ENCODE measurements around the gene SOX6.

The SOX6 gene

DNA sequence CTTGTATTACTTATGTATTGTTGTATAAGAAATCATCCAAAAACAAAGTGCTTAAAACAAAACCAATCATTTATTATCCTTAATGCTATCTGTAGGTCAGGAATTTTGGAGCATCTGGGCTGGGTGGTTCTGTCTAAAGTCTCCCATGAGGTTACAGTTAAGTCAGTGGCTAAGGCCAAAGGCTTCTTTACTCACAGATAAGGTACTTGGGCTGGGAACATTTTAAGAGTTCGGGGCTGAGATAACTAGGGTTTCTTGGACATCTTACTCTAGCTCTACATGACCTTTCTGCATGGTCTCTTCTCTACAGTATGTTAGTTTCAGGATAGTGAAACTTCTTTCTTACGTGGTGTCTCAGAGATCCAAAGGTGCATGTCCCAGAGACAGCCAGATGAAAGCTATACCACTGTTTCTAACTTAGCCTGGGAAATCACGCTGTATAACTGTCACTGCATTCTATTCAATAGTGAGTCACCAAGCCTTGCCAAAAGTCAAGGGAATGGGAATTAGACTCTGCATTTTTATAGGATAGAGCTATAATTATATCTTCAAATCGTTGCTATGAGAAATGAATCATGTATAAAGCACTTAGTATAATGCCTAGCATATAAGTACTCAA, 29.6 kb downstream of the SOX6 start:
- no peak overlapping the region for H2AFZ ChIP-seq (ENCODE audit: low read depth, low read length)
- H3K9me3 ChIP-seq (ENCODE audit: low read length) = no peaks in the 10 kb centered on the region
- no peaks in the 10 kb centered on the region for H3K36me3 ChIP-seq (ENCODE audit: insufficient read depth, low read length)
- H3K4me3 ChIP-seq (ENCODE audit: low read length) = no peak overlapping the region
- H3K4me1 ChIP-seq (ENCODE audit: insufficient read depth, low read length) = no peaks in the 10 kb centered on the region
- H3K27me3 ChIP-seq (ENCODE audit: insufficient read depth, low read length) = no peaks in the 10 kb centered on the region

DNA sequence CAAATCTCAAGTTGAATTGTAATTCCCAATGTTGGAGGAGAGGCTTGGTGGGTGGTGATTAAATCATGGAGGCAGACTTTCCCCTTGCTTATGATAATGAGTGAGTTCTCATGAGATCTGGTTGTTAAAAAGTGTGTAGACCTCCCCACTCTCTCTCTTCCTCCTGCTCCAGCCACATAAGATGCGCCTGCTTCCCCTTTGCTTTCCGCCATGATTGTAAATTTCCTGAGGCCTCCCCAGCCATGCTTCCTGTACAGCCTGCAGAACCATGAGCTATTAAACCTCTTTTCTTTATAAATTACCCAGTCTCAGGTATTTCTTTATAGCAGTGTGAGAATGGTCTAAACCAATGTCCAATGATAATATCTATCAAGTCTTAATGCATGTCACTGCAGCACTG, 34.2 kb downstream of the SOX6 start:
- H3K36me3 ChIP-seq (ENCODE audit: insufficient read depth, low read length) = no peaks in the 10 kb centered on the region
- no peaks in the 10 kb centered on the region for H3K4me1 ChIP-seq (ENCODE audit: insufficient read depth, low read length)
- H3K27me3 ChIP-seq (ENCODE audit: insufficient read depth, low read length) = no peaks in the 10 kb centered on the region
- no peak overlapping the region for H3K4me3 ChIP-seq (ENCODE audit: low read length)
- no peak overlapping the region for H2AFZ ChIP-seq (ENCODE audit: low read depth, low read length)
- H3K9me3 ChIP-seq (ENCODE audit: low read length) = no peaks in the 10 kb centered on the region

DNA sequence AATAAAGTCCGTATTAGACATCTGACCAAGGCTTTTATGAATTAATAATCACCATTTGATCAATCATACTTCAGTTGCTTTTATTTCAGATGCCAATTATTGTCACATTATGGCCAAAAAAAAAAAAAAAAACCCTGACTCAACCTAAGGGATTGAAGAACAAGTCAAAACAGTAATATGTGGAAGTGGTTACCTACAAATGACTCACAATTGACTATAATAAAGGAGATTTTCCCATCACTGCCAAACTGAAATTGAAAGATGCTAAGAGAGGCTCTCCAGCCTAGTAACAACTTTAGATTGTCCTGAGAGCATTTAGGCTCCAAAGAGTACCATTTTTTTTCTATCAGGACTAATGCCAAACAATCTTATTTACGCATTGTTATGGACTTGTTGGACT, 35.2 kb downstream of the SOX6 start:
- Histone ChIP-seq H3K4me3 (ENCODE audit: low read length) (no peak overlapping the region), H3K36me3 (ENCODE audit: insufficient read depth, low read length) (no peaks in the 10 kb centered on the region), H2AFZ (ENCODE audit: low read depth, low read length) (no peak overlapping the region), H3K4me1 (ENCODE audit: insufficient read depth, low read length) (no peaks in the 10 kb centered on the region), H3K9me3 (ENCODE audit: low read length) (no peaks in the 10 kb centered on the region), H3K27me3 (ENCODE audit: insufficient read depth, low read length) (no peaks in the 10 kb centered on the region)

DNA sequence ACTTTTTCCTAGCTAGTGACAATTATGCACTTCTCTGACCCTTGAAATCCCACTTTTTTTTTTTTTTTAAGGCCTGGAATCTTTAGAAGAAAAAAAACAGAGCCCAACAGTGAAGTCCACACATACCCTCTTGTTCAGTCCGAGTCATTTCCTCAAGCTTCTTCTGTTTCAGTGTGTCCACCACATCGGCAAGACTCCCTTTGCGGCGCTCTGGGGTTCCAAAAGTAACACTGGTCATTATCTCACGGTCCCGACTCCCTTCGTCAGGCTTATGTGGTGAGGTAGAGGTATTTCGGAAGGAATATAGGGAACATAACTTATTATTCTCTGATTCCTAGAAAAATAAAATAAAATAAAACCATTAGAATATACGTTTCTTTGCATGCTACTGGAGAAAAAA, 38.0 kb downstream of the SOX6 start:
- Histone ChIP-seq H3K36me3 (ENCODE audit: insufficient read depth, low read length) (no peaks in the 10 kb centered on the region), H3K4me3 (ENCODE audit: low read length) (no peak overlapping the region), H3K27me3 (ENCODE audit: insufficient read depth, low read length) (no peaks in the 10 kb centered on the region), H3K9me3 (ENCODE audit: low read length) (no peaks in the 10 kb centered on the region), H3K4me1 (ENCODE audit: insufficient read depth, low read length) (no peaks in the 10 kb centered on the region), H2AFZ (ENCODE audit: low read depth, low read length) (no peak overlapping the region)

DNA sequence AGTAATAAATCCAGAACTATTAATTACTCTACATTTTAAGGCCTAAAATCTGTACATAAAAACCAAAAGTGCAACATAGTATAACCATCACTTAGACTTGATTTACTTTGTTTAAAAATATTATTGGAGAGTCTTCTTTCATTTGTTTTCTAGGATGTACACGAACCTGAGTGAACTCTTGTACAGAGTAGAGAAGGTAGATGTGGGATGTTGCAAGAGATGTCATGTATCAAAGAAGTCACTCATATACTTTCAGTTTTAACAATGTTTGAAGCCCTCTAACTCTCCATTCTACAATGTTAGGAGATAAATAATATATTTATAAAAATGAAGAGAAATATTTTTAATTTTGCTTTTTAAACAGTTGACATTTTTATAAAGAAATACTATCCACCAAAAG, 38.6 kb downstream of the SOX6 start:
- no peaks in the 10 kb centered on the region for H3K27me3 ChIP-seq (ENCODE audit: insufficient read depth, low read length)
- no peaks in the 10 kb centered on the region for H3K36me3 ChIP-seq (ENCODE audit: insufficient read depth, low read length)
- no peaks in the 10 kb centered on the region for H3K9me3 ChIP-seq (ENCODE audit: low read length)
- no peaks in the 10 kb centered on the region for H3K4me1 ChIP-seq (ENCODE audit: insufficient read depth, low read length)
- H2AFZ ChIP-seq (ENCODE audit: low read depth, low read length) = no peak overlapping the region
- no peak overlapping the region for H3K4me3 ChIP-seq (ENCODE audit: low read length)

DNA sequence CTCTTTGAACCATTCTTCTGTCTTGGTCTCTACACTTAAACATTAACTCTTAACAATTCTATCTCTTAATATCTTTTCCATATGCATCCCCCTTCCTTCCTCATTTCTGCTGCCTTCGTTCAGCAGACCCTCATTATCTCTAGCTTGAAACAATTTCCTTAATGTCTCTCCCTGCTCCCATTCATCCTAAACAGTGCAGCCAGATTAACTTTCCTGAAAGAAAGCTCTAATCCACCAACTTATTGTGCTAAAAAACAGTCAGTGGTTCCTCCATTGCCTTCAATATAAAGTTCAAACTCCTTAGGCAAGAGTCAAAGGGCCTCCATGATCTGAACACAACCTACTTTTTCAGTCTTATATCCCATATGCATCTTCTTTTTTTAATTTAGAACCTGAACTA, 42.5 kb downstream of the SOX6 start:
- no peaks in the 10 kb centered on the region for H3K9me3 ChIP-seq (ENCODE audit: low read length)
- H2AFZ ChIP-seq (ENCODE audit: low read depth, low read length) = no peak overlapping the region
- H3K4me1 ChIP-seq (ENCODE audit: insufficient read depth, low read length) = peaks cover 2% of the 10 kb centered on the region
- H3K4me3 ChIP-seq (ENCODE audit: low read length) = no peak overlapping the region
- no peaks in the 10 kb centered on the region for H3K36me3 ChIP-seq (ENCODE audit: insufficient read depth, low read length)
- H3K27me3 ChIP-seq (ENCODE audit: insufficient read depth, low read length) = no peaks in the 10 kb centered on the region

DNA sequence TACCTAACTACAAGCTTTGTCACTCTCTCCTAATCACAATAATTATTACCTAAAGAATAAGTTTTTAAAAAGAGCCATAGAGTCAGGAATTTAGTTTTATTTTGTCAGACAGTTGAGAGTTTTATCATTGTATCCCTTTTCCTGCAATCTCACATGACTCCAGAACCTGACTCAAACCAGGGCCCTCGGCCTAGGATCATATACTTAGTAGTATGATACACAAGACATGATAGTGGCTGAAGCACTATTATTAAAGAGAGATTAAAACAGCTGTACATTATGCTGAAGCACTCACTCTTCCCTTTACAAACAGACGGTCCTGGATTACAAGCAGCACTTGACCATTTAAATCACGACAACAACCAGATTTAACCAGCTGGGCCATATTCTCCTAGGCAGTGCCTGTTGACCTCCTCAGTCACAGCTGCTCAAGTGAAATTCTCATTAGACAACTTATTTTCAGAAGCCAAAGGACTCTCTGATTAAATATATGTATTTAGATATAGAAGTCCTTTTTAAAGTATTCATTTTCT, 44.0 kb downstream of the SOX6 start:
- no peaks in the 10 kb centered on the region for H3K36me3 ChIP-seq (ENCODE audit: insufficient read depth, low read length)
- no peak overlapping the region for H2AFZ ChIP-seq (ENCODE audit: low read depth, low read length)
- H3K4me1 ChIP-seq (ENCODE audit: insufficient read depth, low read length) = peaks cover 8% of the 10 kb centered on the region
- no peaks in the 10 kb centered on the region for H3K27me3 ChIP-seq (ENCODE audit: insufficient read depth, low read length)
- no peaks in the 10 kb centered on the region for H3K9me3 ChIP-seq (ENCODE audit: low read length)
- no peak overlapping the region for H3K4me3 ChIP-seq (ENCODE audit: low read length)

DNA sequence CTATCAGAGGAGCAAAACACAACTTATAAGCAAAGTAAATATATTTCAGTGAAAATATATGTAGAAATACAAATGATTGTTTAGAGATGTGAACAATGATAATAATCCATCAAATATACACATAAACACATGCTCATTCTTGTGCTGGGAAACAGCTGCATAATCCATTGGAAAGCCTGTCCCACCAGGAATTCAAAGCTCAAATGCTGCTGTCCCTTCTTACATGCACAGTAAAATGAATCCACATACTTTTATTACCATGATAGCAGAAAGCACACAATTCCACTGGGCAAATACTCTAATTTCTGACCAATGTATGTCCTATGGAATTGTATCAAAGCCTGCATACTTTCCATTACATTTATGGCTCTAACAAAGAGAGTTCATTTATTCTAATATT, 44.5 kb downstream of the SOX6 start:
- Histone ChIP-seq H3K9me3 (ENCODE audit: low read length) (no peaks in the 10 kb centered on the region), H3K36me3 (ENCODE audit: insufficient read depth, low read length) (no peaks in the 10 kb centered on the region), H3K4me1 (ENCODE audit: insufficient read depth, low read length) (peaks cover 8% of the 10 kb centered on the region), H2AFZ (ENCODE audit: low read depth, low read length) (no peak overlapping the region), H3K27me3 (ENCODE audit: insufficient read depth, low read length) (no peaks in the 10 kb centered on the region), H3K4me3 (ENCODE audit: low read length) (no peak overlapping the region)

DNA sequence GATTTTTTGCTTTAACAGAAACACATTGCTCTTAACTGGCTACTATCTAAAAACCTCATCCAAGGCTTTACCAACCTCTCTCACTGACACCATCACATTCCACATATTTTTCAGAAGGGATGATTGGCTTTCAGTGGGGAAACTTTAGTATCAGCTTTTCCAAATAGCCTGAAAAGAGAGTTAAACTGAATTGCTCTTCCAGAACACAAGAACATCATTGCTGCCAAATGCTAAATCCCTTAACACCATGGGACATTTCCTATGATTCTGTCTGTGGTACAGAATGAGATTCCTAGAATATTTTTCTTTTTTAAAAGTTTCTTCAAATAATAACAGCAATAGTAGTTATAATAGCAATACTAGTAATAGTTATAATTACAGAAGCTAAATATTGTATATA, 45.4 kb downstream of the SOX6 start:
- H3K36me3 ChIP-seq (ENCODE audit: insufficient read depth, low read length) = no peaks in the 10 kb centered on the region
- H3K4me1 ChIP-seq (ENCODE audit: insufficient read depth, low read length) = peaks cover 8% of the 10 kb centered on the region
- no peaks in the 10 kb centered on the region for H3K27me3 ChIP-seq (ENCODE audit: insufficient read depth, low read length)
- H2AFZ ChIP-seq (ENCODE audit: low read depth, low read length) = no peak overlapping the region
- H3K9me3 ChIP-seq (ENCODE audit: low read length) = no peaks in the 10 kb centered on the region
- no peak overlapping the region for H3K4me3 ChIP-seq (ENCODE audit: low read length)

DNA sequence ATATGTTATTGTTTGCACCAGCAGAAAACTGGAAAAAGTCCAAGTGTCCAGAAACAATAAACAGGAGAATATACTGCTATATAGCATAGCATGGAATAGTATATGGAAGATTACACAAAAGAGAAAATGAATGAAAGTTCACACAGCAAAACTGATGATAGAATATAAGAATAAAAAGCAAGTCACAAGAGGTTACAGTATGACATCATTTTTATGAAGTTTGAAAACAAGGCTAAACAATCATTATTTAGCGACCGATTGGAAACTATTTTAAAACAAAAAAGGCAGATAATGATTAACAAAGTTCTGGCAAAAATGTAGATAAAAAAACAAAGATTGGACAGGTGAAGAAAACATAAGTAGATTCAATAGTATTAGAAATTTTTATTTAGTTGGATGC, 47.1 kb downstream of the SOX6 start:
- no peak overlapping the region for H2AFZ ChIP-seq (ENCODE audit: low read depth, low read length)
- H3K9me3 ChIP-seq (ENCODE audit: low read length) = no peaks in the 10 kb centered on the region
- no peaks in the 10 kb centered on the region for H3K36me3 ChIP-seq (ENCODE audit: insufficient read depth, low read length)
- peaks cover 8% of the 10 kb centered on the region for H3K4me1 ChIP-seq (ENCODE audit: insufficient read depth, low read length)
- no peaks in the 10 kb centered on the region for H3K27me3 ChIP-seq (ENCODE audit: insufficient read depth, low read length)
- H3K4me3 ChIP-seq (ENCODE audit: low read length) = no peak overlapping the region

DNA sequence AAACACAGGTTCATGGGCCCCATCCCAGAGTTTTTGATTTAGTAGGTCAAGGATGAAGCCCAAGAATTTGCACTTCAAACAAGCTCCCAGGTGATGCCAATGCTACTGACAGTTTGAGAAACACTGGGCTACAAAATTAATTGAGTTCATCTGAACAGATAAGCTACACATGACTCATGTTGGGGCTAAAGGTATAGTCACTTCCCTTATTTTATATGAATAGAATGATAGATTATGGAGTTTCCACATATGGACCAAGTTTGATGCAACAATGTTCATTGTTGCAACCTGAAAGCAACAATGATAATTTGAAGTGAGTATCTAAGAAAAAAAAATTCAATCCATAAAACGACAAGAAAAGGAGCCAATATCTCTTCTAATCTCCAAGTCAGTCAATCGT, 54.9 kb downstream of the SOX6 start:
- H2AFZ ChIP-seq (ENCODE audit: low read depth, low read length) = no peak overlapping the region

DNA sequence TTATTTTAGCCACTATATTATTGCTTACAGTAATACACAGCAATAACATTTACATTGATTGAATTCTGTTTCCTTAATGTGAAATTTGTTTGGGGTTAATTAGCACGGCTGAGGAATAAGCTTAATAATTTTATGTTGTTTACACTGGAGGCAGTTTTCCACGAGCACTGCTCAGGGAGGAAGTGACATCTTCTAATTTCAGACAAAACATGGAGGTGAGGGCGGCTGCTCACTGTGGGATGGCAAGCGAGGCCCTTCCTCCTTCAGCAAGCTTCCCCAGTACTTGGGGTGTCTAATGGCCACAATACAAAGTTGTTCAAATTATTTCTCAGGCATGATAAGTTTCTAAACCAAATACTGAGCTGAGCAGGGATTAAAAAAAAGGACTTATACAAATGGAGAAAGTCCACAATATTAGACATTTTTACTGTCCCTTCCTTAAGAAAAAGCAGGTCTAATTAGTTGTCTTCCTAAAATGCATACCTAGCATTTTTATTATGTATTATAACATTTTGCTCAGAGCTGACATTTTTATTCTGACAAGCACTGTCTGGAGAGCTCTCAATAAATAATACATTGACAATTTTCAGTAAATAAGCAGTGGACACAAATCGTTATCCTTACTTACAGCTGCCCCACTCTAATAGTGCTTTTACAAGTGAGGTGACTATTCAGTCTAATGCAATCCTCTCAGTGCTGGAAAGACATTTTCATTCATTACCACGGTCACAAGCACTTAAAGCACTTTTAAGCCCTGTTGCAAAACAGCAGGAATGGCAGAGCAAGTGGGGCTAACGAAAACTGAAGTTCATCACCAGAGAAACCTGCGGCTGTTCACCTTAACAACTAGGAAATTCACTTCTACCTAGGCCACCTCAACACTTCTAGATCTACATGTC, 56.2 kb downstream of the SOX6 start:
- Histone ChIP-seq H2AFZ (ENCODE audit: low read depth, low read length) (no peak overlapping the region), H3K36me3 (ENCODE audit: insufficient read depth, low read length) (no peaks in the 10 kb centered on the region), H3K4me1 (ENCODE audit: insufficient read depth, low read length) (peaks cover 11% of the 10 kb centered on the region), H3K4me3 (ENCODE audit: low read length) (no peak overlapping the region), H3K9me3 (ENCODE audit: low read length) (no peaks in the 10 kb centered on the region), H3K27me3 (ENCODE audit: insufficient read depth, low read length) (no peaks in the 10 kb centered on the region)

More for the DNA sequence above, 54.9 kb downstream of the SOX6 start:
- Histone ChIP-seq H3K27me3 (ENCODE audit: insufficient read depth, low read length) (no peaks in the 10 kb centered on the region), H3K36me3 (ENCODE audit: insufficient read depth, low read length) (no peaks in the 10 kb centered on the region), H3K9me3 (ENCODE audit: low read length) (no peaks in the 10 kb centered on the region), H3K4me1 (ENCODE audit: insufficient read depth, low read length) (peaks cover 7% of the 10 kb centered on the region), H3K4me3 (ENCODE audit: low read length) (no peak overlapping the region)

DNA sequence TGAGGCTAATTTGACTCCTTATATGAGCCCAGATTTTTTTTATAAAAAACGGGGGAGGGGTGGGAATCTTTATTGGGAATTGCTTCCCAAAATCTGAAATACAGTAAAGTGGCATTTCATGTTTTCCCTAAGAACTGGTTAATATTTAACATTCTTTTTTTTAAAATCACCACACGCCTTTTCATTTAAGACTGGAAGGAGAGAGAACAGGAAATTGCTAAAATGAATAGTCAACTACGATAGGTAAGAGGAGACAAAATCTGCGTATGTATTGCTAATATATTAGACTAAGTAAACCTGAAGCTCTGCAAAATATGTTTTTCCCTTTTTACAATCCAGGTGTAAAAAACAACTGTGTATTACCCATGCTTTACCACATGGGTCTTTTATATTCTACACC, 57.0 kb downstream of the SOX6 start:
- no peaks in the 10 kb centered on the region for H3K9me3 ChIP-seq (ENCODE audit: low read length)
- no peaks in the 10 kb centered on the region for H3K27me3 ChIP-seq (ENCODE audit: insufficient read depth, low read length)
- H2AFZ ChIP-seq (ENCODE audit: low read depth, low read length) = no peak overlapping the region
- no peaks in the 10 kb centered on the region for H3K36me3 ChIP-seq (ENCODE audit: insufficient read depth, low read length)
- no peak overlapping the region for H3K4me3 ChIP-seq (ENCODE audit: low read length)
- peaks cover 11% of the 10 kb centered on the region for H3K4me1 ChIP-seq (ENCODE audit: insufficient read depth, low read length)
